HG03064 (cell line): ENCODE measurements around the gene ALCAM.
A peak's percentile ranks its signal among the peaks of the same experiment; 100 is the strongest.

ENCODE experiments used
- ATAC-seq: cut with Tn5 transposase; IDR thresholded peaks from one replicate; pipeline ENCODE4 v1.9.1; 2021; ENCODE audit warnings: low read depth; ENCODE audit not compliant: unreplicated experiment

Gene ALCAM

DNA sequence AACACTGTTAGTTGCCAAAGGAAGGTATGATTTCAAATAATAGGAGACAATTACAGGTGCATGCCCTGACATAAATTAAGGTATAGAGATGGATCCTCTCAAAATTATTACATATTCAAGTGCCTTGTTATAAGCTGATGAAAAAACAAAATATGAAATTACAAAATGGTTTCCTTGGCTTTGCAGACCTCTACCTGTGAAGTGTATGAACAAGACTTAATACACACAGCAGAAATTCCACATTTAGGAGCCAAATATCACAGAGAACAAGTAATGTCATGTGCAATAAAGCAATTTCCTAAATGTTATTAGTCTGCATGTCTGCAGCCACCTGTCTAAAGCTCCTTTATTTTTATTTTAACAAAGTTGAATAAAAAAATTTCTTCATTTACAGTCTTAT is 151.5 kb downstream of the ALCAM start:
- no peak for ATAC-seq

- peak; percentile 55 for ATAC-seq
Measured at GRCh38 chr3:105518806-105519418, 152.2 kb downstream of the ALCAM start.

GRCh38 chr3:105521770-105522169 is 155.1 kb downstream of the ALCAM start:
- no peak for ATAC-seq

DNA sequence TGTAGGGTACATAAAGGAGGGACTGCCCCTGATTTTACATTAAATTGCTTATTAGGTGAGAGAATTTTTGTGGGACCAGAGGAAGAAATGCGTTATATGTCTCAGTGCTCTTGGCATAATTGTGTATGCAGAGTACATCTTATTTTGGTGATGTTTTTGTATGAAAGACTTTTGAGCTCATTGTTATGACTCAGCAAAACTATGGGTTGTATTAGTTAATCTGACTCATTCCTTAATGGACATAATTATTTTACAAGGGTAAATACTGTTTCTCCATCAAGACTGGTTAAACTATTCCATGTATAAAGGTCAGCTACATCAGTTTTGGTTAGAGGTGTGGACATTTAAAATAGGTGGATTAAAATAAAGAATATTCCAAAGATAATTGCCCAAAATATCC is 156.8 kb downstream of the ALCAM start:
- ATAC-seq, result no peak

DNA sequence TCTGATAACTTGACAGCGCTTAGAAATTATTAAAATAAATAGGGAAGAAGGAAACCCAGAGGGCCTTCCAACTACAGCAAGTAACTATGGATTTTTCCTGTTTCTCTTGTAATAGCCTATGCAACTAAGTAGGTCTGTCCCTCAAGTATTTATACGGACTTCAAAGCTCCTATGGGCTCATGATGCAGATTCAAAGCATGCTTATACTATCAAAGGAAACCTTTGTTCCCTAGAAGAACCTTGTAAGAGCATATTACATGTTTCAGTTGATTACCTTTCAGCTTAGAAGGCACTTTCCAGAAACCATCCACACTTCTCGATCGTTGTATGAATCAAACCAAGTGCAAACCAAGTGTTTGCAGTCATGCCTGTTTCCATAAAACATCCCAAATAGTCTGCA is 158.8 kb downstream of the ALCAM start:
- no peak for ATAC-seq

- ATAC-seq, result no peak
Measured at GRCh38 chr3:105526360-105527111, 159.8 kb downstream of the ALCAM start.

DNA sequence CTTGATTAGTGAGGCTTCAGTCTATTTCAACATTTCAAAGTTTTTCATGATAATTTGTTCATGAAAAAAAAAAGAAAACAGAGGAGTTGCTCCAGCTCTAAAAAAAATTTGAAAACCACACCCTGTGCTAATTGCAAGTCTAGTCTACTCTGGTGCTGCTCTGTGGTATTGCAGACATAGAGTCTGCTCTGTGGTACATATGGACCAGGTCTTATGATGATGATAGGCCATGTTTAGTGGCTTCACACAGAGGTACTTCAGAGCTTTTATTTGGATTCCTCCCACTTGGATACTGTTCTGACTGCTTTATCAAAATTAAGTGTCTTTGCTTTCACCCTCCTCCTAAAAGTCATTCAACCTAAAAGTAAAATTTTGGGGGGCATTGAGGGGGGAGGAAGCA is 160.8 kb downstream of the ALCAM start:
- no peak for ATAC-seq

DNA sequence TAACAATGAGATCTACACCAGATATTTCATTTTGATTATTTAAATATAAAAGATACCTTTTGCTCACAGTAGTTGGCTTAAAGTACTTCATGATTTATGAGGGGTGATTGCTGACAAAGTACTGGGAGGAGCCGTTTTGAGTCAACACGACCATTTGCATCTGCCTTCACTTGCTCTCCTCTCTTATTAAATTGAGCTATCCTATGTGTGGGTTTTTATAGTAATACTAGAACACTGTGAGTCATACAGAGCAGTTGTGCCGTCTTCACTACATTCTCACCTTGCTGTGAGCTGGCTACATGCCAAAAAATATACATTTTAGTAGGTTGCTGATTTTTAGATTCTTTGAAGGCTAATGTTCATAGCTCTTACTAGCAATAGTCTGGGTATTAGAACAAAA is 161.2 kb downstream of the ALCAM start:
- ATAC-seq, result no peak

- ATAC-seq, result no peak
Measured at GRCh38 chr3:105528955-105529354, 162.2 kb downstream of the ALCAM start.

- ATAC-seq, result no peak
Measured at GRCh38 chr3:105529456-105529855, 162.7 kb downstream of the ALCAM start.

DNA sequence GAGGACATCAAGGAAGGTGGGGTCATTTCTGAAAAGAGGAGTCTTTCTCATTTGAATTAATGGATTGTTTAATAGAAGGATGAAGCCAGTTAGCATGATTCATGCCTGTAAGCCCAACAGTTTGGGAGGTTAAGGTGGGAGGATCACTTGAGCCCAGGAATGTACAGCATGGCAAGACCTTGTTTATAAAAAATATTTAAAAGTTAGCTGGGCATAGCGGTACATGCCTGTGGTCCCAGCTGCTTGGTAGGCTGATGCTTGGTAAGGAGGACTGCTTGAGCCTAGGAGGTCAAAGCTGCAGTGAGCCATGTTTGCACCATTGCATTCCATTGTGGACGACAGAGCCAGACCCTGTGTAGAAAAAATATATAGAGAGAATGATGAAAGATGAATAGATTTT is 165.5 kb downstream of the ALCAM start:
- no peak for ATAC-seq

DNA sequence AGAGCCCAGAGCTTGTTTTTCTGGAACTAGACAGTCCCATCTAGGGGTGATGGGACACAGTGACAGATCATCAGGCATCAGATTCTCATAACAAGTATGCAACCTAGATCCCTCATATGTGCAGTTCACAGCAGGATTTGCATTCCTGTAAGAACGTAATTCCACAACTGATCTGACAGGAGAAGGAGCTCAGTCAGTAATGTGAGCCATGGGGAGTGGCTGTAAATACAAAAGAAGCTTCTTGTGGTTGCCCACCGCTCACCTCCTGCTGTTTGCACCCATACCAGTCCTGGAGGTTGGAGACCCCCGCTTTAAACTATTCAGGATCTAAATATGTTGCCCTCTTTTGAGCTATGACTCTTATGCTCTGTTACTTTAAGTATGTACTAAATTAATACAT is 167.3 kb downstream of the ALCAM start:
- ATAC-seq, result no peak

- no peak for ATAC-seq
Measured at GRCh38 chr3:105534491-105534890, 167.8 kb downstream of the ALCAM start.

- no peak for ATAC-seq
Measured at GRCh38 chr3:105537371-105538080, 170.8 kb downstream of the ALCAM start.

- ATAC-seq, result no peak
Measured at GRCh38 chr3:105538483-105538882, 171.8 kb downstream of the ALCAM start.

DNA sequence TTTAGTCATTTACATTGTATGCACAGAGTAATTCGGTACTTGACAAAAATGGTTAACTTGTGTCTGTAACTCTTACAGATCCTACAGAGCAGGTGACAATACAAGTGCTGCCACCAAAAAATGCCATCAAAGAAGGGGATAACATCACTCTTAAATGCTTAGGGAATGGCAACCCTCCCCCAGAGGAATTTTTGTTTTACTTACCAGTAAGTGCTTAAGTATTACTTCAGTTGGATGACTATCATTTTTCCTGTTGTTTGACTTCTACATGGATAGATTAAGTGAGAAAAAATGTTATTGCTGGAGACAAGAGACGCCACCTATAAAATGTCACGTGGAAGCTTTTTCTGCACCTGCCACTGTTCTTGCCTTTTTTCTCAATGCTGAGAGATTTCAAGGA is 173.2 kb downstream of the ALCAM start:
- no peak for ATAC-seq

GRCh38 chr3:105542282-105543019 is 175.7 kb downstream of the ALCAM start:
- ATAC-seq, result no peak

GRCh38 chr3:105545051-105545450 is 178.3 kb downstream of the ALCAM start:
- ATAC-seq, result no peak

GRCh38 chr3:105553851-105554250 is 187.1 kb downstream of the ALCAM start:
- ATAC-seq, result no peak

- ATAC-seq, result no peak
Measured at GRCh38 chr3:105555206-105555605, 188.5 kb downstream of the ALCAM start.

- no peak for ATAC-seq
Measured at GRCh38 chr3:105559856-105560255, 193.1 kb downstream of the ALCAM start.
